Embryonic facial prominence (tissue), 1 donor: ENCODE measurements around the gene SPDYC.

Experiments used
- DNase-seq: peaks from one replicate; pipeline ENCODE4 v3.0.0-alpha.2; 2016; ENCODE audit errors: extremely low spot score

Gene SPDYC

DNA sequence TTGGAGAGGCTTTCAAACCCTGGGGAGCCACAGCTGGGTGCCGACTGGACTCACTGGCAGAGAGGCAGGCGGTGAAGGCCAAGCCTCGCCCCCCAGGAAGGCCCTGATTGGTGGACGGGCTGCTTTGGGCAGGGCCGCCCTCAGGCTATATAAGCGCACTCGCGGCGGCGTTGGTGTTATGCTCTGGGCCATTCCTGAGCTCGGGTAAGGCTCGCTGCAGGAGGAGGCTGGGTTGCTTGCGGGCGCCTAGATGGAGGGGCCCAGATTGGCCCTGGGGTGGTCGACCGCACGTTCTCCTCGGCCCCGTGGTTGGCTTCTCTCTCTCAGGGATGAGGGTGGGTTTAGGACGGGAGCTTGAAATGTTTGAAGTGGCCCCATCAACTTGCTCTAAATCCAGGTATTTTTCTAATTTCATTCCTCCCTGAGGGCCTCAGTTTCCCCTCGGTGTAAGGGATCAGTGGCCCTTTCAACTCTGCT is at the start of gene SPDYC:
TSS of gene SPDYC (plus strand) at position 176 of the 477 bp plus-strand sequence. CDS start 1,125 bp downstream, outside the sequence.
- DNase-seq: no peak

DNA sequence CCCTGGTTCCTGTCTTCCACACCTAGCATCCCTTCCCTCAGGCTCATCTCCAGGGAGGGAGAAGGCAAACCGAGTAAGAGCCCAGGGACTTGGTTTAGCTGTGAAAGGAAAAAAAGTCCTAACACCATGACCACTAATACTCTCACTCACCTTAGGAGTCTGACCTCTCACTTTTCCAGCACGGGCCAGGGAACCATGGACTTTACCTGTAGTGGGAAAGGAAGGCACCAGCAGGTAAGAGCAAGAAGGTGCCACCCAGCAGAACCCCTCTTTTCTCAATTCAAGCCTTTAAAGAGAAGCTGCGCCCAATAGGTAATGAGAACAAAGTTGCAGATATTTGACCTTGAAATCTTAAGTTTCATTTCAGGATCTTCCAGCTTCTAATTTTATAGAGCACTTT is 49.2 kb upstream of the SPDYC start:
- no peak for DNase-seq

- no peak for DNase-seq
Observed at GRCh38 chr11:65121447-65121864, 48.6 kb upstream of the SPDYC start.

DNA sequence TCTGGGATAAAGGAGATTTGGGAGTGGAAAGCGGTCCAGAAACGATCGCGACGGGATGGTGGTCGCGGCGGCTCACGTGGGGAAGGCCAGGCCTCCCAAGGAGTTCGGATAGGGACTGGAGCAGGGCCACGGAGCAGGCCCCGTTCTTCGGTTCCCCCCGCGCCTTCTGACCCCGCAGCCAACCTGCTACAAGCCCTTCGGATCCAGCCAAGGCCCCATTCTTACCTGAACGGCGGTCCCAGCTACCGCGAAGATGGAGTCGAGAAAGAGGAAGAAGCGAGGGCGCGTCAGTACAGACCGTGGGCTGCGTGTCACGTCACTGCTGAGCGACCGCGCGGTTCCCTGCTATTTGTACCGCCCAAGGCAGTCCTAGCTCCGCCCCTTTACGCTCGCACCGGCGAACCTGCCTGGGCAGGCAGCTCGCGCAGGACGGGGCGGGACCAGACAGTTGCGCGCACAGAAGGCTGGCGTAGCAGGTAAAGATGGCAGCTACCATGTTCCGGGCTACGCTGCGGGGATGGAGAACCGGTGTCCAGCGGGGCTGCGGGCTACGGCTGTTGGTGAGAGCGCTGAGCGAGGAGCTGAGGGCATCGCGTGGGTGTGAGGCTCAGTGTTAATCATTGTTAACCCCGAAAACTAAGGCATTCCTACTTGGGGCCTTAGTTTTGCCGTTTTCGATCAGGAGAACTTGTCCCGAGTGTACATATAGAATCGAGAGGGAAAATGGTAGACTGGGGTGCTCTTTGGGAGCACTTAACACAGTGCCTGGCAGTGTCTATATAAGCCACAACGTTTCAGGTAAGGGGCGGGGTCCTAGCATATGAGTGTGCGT is 48.0 kb upstream of the SPDYC start, which contains the start of the genes FAU and MRPL49:
TSS of gene FAU (minus strand) at position 270 of the 832 bp plus-strand sequence. CDS start 321 bp downstream, outside the sequence.
TSS of gene MRPL49 (plus strand) at position 457 of the 832 bp plus-strand sequence. CDS start at position 483, 26 bp downstream.
- DNase-seq: peak; percentile 97

DNA sequence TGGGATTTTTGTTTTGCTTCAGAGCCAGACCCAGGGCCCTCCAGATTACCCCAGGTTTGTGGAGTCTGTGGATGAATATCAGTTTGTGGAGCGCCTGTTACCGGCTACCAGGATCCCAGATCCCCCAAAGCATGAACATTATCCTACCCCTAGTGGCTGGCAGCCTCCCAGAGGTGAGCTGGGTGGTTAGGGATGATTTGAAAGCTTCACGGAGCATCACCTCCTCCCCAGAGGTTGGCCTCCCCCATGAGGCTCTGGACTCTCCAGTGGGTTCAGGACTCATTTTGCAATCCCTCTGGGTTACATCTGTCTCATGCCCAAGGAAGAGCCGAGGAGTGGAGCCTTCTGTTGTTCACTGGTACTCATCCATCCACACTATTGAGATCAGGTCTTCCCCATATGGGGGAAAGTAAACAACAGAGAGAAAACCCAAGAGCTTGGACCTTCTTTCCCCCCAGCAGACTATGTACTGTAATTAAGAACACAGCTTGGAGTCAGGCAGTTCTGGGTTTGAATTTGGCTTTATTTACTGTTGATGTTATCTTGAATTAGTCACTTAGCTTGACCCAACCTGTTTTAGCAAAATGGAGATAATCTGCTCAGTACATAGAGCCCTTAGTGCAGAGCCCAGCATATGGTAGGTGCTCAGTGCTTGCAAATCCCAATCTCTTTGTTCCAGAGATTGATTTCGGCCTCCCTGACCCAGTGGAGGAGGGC is 45.4 kb upstream of the SPDYC start:
- DNase-seq: no peak

GRCh38 chr11:65125197-65126056 is 44.6 kb upstream of the SPDYC start:
- no peak for DNase-seq

- DNase-seq: no peak
Observed at GRCh38 chr11:65126624-65127274, 43.3 kb upstream of the SPDYC start.

GRCh38 chr11:65127473-65128181 is 42.4 kb upstream of the SPDYC start:
- DNase-seq: no peak

DNA sequence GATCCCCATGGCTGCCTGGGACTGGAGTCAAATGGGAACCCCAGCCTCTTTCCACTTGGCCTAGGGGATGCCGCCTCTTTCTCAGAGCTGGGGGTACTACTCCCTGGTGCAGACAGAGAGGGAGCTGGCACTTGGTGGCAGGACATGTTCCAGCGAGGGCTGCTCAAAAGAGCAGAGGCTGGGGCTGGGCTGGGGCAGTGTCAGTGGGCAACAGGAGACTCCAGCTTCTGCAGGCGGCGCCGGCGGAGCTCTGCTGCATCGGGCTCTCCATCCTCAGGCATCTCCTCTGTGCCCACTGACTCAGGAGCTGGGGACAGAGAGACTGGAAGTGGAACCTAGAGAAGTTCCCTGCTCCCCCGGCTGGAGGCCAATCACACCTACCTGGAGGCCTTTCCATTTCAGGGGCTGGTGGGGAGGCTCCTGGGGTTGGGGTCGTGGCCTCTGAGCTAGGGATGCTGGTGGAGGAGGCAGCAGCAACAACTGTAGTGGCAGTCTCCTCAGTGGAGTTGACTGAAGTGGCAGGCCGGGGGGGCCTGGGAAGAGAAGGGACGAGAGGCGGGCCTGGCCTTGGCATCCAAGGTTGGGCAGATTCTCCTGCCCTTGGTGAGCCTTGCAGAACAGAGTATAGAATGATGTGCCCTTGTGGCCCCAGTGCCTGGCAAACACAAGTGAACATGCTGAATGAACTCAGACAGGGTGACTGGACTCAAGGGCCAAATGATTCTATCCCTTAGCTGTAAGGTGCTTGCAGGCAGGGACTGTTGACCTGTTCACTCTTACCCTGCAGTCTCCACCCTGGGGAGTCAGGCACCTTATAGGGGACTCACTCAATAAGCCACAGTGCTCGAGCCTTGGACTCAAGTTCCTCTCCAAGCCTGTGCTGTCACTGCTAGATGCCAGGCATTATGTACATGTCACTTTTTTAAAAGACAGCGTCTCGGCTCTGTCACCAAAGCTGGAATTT is 41.6 kb upstream of the SPDYC start:
- DNase-seq: no peak

- no peak for DNase-seq
Observed at GRCh38 chr11:65129649-65130441, 40.2 kb upstream of the SPDYC start.

GRCh38 chr11:65130631-65131416 is 39.2 kb upstream of the SPDYC start:
- DNase-seq: no peak

- no peak for DNase-seq
Observed at GRCh38 chr11:65131417-65131776, 38.6 kb upstream of the SPDYC start.

- no peak for DNase-seq
Observed at GRCh38 chr11:65131895-65132237, 38.2 kb upstream of the SPDYC start.

DNA sequence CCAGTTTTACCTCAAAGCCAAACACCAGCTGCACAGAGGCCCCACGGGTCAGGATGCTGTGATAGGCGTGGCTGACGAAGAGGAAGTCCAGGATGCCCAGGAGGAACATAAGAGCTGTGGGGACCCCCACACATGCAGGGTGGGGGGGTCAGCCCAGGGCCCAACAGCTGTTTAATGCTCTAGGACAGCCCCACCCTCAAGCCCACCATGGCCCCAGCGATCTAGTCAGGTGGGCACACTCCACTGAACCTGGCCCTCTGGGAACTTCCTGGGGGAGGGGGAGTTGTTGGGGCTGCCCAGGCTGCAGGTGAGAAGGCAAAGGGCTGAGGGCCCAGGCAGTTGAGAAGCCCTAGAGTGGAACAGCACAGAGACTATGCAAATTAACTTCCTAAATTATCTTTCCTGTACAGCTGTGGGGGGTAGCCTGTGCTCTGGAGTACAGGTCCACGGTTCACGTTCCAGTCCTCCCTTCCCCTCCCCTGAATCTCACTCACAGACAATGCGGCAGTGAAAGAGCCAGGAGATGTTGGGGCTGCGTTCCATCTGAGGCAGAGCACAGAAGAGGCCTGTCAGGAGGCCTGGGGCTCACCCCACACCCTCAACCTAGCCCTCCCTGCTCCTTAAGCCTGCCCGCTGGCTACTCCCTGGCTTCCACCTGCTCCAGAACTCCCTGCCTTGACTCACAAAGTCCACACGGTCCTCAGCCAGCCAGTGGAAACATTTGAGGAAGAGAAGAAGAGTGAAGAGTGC is 37.6 kb upstream of the SPDYC start:
- no peak for DNase-seq

DNA sequence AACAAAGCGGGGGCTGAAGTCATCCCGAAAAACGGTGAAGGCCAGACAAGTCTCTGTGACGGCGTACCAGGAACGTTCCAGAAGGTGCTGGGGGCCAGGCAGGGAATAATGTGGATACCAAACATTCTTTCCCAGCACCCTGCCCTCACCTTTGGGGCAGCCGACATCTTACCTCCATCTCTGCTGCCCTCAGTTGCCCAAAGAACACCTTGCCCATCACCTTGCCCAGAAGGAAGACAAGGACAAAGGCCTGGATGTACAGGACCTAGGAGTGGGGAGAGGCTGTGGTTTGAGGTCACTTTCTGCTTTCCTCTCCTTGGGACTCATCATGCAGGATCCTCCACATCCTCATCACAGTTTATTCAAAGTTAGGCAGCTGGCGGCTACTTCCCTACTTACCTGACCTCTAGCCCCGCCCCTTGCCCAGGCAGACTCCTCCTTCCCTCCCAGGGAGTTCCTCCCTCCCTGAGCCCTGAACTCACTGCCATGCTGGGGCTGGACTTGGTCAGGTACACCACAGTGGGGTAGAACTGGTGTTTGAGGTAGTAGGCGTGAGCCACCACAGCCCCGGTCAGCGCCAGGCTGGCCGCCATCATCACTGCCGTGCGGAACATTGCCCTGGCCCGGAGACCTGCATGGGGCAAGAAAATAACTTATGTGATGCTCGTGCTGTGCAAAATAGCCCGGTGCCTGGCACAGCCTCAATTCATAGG is 36.9 kb upstream of the SPDYC start:
- DNase-seq: no peak

- no peak for DNase-seq
Observed at GRCh38 chr11:65133724-65134123, 36.3 kb upstream of the SPDYC start.
